NCI-H2029 (cell line): ENCODE measurements around the gene GSTT2B.
"Not testable (repeated sequence)": the region's sequence is repeated elsewhere in the genome, so short reads cannot be mapped to it uniquely, and the experiment has no call there.

ENCODE experiments used
- DNase-seq: peaks from one replicate; lab custom pipeline; 2025; lab: John Stamatoyannopoulos, UW

The GSTT2B gene

DNA sequence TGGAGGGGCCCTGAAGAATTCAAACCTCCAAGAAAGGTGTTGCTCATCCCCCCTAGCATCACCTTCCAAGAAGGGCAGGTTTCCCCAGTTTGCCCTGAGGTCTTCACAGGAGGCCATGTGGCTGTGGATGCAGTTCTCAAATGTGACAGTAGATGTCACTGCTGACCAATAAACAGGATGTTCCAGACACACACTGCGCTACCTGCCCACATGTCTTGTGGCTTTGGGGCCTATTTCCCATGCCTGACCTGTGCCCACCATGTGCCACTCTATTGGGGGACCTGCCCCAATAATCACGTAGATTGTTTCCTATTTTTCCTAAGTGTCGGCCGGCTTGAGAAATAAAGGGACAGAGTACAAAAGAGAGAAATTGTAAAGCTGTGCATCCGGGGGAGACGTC, 23.4 kb upstream of the GSTT2B start:
- peak; percentile 4 for DNase-seq

DNA sequence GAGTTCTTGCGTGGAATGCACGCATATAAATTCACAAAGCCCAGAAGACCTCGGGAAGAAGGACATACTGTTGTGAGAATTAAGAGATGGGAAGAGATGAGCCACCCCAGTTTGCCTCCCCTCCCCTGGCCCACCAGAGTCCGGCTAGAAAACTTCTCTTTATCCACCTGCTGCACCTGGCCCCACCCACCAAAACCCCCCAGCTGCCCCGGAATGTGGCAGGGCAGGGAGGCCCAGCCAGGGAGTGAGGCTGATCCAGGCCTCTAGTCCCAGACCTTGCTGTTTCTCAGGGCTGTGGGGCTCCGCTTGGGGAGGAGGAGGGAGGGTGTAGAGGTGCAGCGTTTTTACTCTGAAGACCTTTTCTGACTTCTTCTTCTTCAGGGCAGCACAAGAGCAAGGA, 19.6 kb upstream of the GSTT2B start:
- DNase-seq, result not testable (repeated sequence)

DNA sequence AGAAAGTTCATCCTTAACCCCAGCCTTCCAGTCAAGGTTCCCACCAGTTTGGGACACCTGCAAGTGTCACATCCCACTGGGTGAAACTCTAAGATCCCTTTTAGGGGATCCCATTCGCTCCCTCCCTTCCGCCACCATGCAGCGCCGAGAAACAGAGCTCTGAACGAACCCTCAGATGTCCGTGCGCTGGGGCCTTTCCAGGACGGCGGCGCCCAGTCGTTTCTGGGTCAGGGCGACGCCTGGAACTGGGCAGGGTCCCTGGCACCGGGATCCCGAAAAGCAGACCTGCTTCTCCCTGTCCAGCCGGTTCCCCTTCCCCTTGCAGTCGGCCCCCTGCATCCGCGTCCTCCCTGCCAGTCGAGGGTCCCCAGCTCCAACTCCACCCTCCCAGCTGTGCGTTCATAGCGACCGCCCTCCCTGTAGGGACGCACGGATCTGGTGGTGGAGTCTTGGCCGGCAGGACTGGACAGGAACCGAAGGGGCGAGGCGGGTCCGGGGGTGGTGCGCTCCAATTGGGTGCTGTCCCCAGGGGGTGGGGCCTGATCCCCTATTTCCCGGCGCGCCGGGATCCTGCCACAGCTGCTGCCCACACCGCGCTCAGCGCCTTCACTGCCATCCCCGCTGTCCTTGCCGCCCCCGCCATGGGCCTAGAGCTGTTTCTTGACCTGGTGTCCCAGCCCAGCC, 18.7 kb upstream of the GSTT2B start, which contains the start of gene GSTT2:
GSTT2 (plus strand) TSS at position 578 of the 684 bp plus-strand sequence.
- DNase-seq, result not testable (repeated sequence)

DNA sequence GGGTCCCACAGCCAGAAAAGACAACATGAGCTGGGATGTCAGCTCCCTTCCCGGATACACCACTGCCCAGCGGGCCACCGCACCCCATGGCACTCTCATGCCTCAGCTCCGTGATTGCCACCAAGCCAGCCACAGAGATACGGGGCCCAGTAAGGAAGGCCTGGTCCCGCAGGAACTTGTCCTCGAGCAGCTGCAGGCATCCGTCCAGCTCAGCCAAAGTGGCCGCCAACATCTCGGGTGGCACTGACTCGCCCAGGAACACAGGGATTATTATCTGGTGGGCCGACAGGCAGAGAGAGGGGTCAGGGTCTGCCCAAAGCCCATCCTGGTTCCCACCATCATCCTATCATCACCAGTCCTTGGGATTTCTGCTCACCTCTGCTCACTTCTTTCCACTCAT, 16.3 kb upstream of the GSTT2B start:
- not testable (repeated sequence) for DNase-seq

DNA sequence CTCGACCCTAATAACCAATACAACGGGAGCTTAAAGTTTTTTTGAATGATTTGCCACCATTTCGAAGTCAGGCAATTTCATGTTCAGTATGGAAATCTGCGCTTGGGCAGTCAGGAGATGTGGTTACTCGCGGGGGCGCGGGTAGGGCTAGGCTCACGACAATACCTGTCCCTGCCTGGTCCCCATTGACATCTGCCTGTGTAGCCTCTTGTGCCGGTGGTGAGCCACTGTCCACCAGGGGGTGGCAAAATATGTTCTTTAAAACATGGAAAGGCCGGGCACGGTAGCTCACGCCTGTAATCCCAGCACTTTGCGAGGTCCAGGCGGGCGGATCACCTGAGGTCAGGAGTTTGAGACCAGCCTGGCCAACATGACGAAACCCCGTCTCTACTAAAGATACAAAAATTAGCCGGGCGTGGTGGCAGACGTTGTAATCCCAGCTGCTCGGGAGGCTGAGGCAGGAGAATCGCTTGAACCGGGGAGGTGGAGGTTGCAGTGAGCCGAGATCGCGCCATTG, 13.9 kb upstream of the GSTT2B start:
- DNase-seq, result not testable (repeated sequence)

DNA sequence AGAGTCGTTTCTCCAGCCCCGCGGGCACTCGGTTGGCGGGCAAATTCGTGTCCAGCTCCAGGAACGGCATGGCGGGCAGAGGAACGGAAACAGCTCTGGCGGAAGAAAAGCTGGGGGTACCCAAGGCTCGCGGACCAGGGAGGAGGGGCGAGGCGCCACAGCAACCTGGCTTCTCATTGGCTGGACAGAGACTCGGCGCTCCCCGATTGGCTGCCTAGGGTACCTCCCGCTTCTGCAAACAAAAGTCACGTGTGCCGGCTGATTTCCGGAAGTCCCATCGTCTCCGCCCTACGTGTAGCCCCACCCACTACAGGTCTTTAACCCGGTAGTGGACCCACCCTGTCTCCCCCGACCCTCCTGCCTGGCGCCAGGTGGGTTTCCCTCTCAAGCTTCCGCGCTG, 13.3 kb upstream of the GSTT2B start, which contains the start of gene DDT:
DDT (minus strand) TSS at position 97 of the 400 bp plus-strand sequence; CDS start at position 70, 27 bp downstream.
- not testable (repeated sequence) for DNase-seq

DNA sequence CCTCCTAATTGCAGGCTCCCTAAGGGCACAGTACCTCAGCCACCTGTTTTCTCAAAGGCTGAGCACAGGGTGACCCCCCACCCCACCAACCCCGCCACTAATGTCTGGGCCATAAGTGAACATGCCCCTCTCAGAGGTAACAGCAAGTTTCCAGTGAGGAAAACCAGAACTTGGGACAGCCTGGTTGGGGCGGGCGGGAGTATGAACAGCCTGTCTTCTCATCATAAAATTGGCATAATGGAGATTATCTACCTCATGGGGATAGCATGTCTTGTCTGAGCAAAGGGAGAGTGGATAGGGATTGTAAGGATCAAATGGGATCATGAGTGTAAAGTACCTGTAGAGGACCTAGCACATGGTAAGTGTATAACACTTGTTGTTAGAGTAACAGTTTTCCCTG, 10.9 kb upstream of the GSTT2B start:
- DNase-seq, result not testable (repeated sequence)

DNA sequence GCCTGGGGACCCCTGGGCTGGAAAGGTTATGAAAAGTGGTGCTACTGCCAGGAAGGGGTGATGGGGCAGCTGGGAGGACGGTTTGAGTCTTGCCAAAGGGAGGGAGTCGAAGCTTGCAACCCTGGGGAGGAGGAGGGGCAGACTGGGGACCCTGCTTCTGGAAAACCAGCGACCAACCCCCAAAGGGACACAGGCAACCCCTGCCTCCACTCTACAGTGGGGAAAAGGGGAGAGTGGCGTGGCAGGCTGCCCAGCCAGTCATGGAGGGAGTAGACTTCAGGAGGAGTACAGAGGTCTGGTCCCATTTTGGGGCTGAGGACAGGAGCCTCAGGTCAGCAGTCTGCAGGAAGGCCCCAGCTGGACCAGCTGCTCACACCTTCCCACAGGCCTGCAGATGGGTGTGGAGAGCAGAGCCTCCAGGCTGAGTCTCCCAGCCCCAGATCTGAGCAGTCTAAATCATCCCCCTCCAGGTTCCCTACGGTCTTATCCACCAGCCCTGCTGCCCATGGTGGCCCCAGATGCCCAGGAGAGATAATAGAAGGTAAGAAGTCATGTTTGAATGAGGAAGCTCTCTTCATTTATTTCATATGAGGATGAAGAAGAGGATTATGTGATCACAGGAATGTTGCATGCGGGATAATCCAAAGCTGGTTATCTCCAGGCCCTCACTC, 10.0 kb upstream of the GSTT2B start:
- DNase-seq, result no peak

DNA sequence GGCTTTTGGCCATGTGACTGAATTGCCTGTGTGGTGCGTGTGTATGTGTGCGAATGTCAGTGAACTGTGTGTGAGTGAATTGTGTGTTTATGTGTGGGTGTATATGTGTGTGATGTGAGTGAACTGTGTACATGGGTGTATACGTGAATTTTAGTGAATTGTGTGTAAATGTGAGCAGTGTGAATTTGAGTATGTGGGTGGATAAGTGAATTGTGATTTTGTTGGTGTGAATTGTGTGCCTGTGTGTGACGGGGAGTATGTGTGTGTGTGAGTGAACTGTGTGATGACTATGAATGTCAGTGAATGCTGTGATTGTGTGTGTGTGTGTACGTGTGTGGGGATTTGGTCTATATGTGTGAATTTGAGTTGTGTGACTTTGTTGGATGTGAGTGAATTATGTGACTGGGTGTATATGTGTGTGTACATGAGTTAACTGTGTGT, 9.2 kb upstream of the GSTT2B start:
- no peak for DNase-seq

DNA sequence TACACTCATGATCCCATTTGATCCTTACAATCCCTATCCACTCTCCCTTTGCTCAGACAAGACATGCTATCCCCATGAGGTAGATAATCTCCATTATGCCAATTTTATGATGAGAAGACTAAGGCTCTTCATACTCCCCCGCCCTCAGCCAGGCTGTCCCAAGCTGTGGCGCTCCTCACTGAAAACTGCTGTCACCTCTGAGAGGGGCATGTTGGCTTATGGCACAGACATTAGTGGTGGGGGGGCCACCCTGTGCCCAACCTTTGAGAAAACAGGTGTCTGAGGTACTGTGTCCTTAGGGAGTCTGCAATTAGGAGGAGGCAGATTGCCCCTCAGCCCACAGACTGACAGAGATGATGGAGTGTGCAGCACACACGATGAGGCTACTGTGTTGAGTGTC, 8.1 kb upstream of the GSTT2B start:
- no peak for DNase-seq

DNA sequence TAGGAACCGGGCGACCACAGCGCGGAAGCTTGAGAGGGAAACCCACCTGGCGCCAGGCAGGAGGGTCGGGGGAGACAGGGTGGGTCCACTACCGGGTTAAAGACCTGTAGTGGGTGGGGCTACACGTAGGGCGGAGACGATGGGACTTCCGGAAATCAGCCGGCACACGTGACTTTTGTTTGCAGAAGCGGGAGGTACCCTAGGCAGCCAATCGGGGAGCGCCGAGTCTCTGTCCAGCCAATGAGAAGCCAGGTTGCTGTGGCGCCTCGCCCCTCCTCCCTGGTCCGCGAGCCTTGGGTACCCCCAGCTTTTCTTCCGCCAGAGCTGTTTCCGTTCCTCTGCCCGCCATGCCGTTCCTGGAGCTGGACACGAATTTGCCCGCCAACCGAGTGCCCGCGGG, 5.6 kb upstream of the GSTT2B start, which contains the start of gene DDTL:
DDTL (plus strand) TSS at position 321 of the 400 bp plus-strand sequence; CDS start at position 348, 27 bp downstream.
- not testable (repeated sequence) for DNase-seq

DNA sequence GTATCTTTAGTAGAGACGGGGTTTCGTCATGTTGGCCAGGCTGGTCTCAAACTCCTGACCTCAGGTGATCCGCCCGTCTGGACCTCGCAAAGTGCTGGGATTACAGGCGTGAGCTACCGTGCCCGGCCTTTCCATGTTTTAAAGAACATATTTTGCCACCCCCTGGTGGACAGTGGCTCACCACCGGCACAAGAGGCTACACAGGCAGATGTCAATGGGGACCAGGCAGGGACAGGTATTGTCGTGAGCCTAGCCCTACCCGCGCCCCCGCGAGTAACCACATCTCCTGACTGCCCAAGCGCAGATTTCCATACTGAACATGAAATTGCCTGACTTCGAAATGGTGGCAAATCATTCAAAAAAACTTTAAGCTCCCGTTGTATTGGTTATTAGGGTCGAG, 5.1 kb upstream of the GSTT2B start:
- not testable (repeated sequence) for DNase-seq

DNA sequence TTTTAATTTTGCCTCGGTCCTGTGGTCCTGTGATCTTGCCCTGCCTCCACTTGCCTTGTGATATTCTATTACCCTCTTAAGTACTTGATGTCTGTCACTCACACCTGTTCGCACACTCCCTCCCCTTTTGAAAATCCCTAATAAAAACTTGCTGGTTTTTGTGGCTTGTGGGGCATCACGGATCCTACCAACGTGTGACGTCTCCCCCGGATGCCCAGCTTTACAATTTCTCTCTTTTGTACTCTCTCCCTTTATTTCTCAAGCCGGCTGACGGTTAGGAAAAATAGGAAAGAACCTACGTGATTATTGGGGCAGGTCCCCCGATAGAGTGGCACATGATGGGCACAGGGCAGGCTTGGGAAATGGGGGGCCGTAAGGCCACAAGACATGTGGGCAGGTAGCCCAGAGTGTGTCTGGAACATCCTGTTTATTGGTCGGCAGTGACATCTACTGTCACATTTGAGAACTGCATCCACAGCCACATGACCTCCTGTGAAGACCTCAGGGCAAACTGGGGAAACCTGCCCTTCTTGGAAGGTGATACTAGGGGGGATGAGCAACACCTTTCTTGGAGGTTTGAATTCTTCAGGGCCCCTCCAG, 4.6 kb downstream of the GSTT2B start:
- peak; percentile 42 for DNase-seq

DNA sequence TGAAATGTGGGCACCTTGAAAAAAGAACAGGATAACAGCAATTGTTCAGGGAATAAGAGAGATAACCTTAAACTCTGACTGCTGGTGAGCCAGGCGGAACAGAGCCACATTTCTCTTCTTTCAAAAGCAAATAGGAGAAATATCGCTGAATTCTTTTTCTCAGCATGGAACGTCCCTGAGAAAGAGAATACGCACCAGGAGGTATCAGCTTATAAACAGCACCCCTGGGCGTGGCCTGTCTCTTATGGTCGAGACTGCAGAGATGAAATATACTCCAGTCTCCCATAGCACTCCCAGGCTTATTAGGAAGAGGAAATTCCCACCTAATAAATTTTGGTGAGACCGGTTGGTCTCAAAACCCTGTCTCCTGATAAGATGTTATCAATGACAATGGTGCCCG, 5.1 kb downstream of the GSTT2B start:
- not testable (repeated sequence) for DNase-seq

DNA sequence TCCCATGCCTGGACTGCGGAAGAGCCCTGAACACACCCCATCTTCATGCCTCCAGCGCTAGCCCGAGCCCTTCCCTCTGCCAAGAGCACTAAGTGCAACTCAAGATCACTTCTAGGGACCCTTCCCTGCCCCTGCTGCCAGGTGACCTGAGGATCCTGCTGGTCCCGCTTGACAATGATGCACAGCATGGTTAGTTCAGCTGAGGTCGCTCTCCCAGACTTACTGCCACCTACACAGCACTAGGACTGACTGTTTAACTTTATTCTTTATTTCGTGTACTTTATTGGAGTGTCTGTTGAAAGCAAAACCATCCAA, 6.0 kb downstream of the GSTT2B start:
- not testable (repeated sequence) for DNase-seq

DNA sequence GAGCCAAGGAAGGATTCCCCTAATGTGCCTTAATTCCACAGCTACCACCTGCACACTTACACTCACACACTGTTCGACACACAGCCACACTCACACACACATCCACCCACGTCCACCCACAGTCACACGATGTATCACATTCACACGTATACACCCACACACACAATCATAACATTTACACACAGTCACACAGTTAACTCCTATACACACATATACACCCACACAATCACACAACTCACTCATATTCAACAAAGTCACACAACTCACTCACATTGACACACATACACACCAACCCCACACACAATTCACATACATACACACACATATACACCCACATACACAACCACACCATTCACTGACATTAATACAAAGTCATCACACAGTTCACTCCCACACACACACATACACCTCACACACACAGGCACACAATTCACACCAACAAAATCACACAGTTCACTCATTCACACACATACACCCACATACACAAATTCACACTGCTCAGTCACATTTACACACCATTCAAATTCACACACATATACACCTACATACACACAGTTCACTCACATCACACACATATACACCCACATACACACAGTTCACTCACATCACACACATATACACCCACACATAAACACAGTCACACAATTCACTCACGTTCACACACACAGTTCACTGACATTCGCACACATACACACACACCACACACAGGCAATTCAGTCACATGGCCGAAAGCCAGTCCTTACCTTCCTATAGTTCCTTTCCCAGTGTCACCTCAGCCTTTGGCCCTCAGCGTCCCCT, 6.6 kb downstream of the GSTT2B start:
- not testable (repeated sequence) for DNase-seq

DNA sequence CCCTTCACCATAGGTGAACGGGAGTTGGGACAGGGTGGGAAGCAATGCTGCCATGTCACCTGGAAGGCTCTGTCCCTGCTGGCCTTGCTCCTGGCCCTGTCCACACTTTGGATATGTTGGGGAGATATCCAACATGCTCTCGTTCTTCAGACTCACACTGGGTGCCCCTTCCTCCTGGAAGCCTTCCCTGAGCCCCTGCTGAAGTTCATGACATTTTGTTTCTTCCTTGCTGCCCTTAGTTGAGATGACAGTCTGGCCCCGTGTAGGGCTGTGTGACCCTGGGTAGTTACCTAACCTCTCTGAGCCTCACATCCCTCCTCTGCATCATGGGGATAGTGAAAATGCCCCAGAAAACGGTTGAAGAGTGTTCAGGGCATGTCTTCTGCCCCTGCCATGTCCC, 7.5 kb downstream of the GSTT2B start:
- DNase-seq, result not testable (repeated sequence)

DNA sequence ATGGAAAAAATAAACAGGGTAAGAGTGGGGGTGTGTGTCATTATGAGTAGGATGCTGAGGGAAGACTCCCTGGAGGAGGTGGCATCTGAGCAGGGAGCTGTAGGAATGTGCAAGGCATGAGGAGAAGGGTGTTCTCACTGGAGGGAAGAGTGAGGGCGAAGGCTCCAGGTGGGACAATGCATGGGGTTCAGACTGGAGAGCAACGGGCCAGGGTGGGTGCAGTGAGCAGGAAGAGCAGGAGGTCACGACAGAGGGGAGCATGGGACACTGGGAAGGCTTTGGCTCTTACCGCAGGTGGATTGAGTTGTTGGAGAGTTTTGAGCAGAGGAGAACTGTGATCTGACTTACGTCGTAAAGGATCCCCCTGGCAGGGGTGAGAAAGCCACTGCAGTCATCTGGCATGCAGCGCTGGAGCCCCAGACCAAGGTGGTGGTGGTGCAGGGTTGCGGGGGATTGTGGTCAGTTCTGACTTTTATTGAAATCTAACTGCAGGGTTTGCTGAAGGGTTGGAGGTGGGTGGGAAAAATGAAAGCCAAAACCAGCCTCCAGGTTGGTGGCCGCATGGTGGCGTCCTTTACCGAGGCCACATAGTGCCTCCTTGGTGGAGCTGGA, 8.1 kb downstream of the GSTT2B start:
- DNase-seq, result not testable (repeated sequence)

DNA sequence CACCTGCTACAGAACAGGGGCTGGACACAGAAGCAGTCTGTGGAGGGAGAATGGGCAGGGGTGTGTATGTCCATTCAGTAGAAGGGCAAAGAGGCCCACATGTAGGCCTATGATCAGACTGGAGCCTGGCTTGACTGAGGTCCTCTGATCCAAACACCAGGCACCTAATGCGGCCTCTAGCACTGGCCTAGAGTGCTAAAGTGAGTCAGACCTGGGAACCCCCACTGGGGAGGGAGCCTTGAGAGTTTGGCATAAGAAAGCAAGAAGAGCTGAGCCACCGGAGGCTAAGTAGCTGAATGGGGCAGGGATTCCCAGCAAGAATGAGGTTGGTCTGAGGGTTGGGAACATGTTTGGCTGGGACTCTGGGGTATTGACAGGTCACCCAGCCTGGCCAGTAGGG, 9.6 kb downstream of the GSTT2B start:
- DNase-seq, result not testable (repeated sequence)

DNA sequence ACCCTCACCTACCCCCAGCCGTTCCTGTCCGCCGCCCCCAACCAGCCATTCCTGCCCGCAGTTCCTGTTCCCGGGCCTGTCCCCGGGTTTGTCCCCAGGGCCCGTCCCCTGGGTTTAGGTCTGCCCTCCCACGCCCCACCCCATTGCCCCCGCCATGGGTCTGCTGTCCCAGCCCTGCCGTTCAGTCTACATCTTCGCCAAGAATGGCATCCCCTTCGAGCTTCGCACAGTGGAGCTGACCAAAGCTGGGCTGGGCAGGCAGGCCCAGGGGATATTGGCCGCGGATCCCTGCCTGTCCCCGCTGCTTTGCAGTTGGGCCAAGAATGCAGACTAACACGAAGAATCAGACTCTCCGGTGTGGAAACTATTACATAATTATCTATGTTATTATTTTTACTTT, 11.2 kb downstream of the GSTT2B start:
- DNase-seq, result not testable (repeated sequence)

DNA sequence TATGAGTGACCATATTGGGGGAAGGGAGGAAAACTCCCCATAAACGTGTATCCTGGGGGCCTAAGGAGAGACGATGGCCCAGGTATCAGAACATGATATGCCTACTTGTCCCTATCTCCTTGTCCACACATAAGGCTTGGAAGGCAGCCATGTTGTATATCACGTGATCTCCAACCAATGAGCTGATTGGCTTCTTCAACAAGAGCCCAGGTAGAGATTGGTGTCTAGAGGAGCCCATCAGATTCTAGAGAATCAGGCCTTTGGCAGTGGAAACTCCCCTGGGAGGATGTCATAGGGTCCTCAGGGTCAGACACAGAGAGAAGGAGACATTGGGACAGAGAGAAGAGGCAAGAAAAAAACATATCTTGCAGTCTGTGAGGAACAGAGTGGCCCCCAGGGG, 13.6 kb downstream of the GSTT2B start:
- DNase-seq, result peak; percentile 33
